Ishikawa (cell line): ENCODE results near the gene CCDC47.

Experiments
- CEBPB ChIP-seq: IDR thresholded peaks from 2 replicates; pipeline ENCODE4 v1.6.1; 2012
- EGR1 ChIP-seq: IDR thresholded peaks from 2 replicates; pipeline ENCODE4 v1.6.1; 2012
- EP300 ChIP-seq: IDR thresholded peaks from 2 replicates; pipeline ENCODE4 v1.6.1; 2012; ENCODE audit warnings: borderline replicate concordance
- FOXM1 ChIP-seq: IDR thresholded peaks from 2 replicates; pipeline ENCODE4 v1.6.1; 2012; ENCODE audit warnings: low read depth, borderline replicate concordance
- TAF1 ChIP-seq: IDR thresholded peaks from 2 replicates; pipeline ENCODE4 v1.6.1; 2012; ENCODE audit warnings: low read depth, mild to moderate bottlenecking
- YY1 ChIP-seq: IDR thresholded peaks from 2 replicates; pipeline ENCODE4 v1.6.1; 2012; ENCODE audit warnings: low read depth
- TF ChIP-seq, protein P1 (sequence below): IDR thresholded peaks from 2 replicates; pipeline ENCODE4 v1.6.1; 2012
- TF ChIP-seq, protein P2 (sequence below): IDR thresholded peaks from 2 replicates; pipeline ENCODE4 v1.6.1; 2012; ENCODE audit warnings: low read depth, mild to moderate bottlenecking

DNA sequence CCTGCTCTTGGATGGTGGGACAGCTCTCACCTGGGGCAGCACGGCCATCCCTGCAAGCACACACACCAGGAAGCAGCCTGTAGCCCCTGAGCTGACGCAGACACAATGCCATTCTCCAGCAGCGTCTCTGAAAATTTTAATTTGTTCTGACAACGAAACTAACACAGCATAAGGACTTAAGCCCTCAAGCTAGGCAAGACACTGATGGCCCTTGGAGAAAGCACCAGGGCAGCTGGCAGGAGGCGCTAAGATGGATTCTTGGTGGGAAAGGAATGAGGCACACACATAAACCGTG, 70.7 kb downstream of the CCDC47 start:
- TF ChIP-seq CEBPB: no peak
- TF ChIP-seq TAF1: no peak
- TF ChIP-seq EGR1: no peak
- TF ChIP-seq, protein P1, sequence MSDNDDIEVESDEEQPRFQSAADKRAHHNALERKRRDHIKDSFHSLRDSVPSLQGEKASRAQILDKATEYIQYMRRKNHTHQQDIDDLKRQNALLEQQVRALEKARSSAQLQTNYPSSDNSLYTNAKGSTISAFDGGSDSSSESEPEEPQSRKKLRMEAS: no peak
- no peak for TF ChIP-seq FOXM1
- TF ChIP-seq YY1: no peak
- TF ChIP-seq EP300: no peak
- TF ChIP-seq, protein P2, sequence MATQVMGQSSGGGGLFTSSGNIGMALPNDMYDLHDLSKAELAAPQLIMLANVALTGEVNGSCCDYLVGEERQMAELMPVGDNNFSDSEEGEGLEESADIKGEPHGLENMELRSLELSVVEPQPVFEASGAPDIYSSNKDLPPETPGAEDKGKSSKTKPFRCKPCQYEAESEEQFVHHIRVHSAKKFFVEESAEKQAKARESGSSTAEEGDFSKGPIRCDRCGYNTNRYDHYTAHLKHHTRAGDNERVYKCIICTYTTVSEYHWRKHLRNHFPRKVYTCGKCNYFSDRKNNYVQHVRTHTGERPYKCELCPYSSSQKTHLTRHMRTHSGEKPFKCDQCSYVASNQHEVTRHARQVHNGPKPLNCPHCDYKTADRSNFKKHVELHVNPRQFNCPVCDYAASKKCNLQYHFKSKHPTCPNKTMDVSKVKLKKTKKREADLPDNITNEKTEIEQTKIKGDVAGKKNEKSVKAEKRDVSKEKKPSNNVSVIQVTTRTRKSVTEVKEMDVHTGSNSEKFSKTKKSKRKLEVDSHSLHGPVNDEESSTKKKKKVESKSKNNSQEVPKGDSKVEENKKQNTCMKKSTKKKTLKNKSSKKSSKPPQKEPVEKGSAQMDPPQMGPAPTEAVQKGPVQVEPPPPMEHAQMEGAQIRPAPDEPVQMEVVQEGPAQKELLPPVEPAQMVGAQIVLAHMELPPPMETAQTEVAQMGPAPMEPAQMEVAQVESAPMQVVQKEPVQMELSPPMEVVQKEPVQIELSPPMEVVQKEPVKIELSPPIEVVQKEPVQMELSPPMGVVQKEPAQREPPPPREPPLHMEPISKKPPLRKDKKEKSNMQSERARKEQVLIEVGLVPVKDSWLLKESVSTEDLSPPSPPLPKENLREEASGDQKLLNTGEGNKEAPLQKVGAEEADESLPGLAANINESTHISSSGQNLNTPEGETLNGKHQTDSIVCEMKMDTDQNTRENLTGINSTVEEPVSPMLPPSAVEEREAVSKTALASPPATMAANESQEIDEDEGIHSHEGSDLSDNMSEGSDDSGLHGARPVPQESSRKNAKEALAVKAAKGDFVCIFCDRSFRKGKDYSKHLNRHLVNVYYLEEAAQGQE: no peak
